GM19397 (cell line): ENCODE results near the gene HOXB9.

Source experiments
- ATAC-seq: cut with Tn5 transposase; IDR thresholded peaks from one replicate; pipeline ENCODE4 v1.9.1; 2021; ENCODE audit warnings: mild to moderate bottlenecking, moderate library complexity; ENCODE audit not compliant: unreplicated experiment

HOXB9 gene

DNA sequence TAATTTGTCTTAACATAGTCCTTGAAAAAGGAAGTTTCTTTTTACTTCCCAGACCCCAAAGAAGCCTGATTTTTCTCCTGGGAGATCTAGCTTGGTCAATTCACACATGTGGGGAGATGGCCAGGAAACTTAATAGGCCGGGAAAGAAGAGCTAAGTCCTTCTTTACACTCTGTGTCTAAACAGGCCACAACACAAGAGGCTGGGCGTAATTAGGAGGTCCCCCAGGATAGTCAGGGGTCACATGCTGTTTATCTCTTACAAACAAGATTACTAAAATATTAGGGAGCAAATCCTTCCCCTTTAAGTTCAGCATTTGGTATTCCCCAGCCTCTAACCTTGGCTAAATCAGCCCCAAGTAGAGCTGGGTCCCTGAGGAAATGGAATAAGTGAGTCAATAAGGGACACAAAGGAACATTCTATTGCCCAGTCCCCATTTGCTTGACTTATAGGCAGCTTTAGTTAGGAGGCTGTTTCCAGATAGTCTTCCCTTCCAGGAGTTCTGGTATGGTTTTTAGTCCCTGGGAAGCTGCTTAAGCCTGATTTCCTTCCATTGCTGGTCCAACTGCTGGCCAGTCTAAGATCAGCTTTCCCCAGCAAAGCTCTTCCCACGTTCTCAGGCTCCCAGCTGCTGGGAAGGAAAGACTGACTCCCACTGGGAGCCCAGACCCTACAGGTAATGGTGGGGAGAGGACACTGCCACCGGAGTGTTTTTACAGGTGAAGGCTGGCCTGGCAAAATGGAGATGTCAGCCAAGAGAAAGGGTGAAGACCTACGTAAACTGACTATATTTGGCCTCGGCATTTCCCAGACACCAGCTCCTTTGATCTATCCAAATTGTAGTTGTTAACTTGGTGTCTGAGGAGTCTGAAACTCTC lies 14.1 kb upstream of the HOXB9 start:
- ATAC-seq = no peak

GRCh38 chr17:48639136-48639535 lies 13.0 kb upstream of the HOXB9 start:
- no peak for ATAC-seq

DNA sequence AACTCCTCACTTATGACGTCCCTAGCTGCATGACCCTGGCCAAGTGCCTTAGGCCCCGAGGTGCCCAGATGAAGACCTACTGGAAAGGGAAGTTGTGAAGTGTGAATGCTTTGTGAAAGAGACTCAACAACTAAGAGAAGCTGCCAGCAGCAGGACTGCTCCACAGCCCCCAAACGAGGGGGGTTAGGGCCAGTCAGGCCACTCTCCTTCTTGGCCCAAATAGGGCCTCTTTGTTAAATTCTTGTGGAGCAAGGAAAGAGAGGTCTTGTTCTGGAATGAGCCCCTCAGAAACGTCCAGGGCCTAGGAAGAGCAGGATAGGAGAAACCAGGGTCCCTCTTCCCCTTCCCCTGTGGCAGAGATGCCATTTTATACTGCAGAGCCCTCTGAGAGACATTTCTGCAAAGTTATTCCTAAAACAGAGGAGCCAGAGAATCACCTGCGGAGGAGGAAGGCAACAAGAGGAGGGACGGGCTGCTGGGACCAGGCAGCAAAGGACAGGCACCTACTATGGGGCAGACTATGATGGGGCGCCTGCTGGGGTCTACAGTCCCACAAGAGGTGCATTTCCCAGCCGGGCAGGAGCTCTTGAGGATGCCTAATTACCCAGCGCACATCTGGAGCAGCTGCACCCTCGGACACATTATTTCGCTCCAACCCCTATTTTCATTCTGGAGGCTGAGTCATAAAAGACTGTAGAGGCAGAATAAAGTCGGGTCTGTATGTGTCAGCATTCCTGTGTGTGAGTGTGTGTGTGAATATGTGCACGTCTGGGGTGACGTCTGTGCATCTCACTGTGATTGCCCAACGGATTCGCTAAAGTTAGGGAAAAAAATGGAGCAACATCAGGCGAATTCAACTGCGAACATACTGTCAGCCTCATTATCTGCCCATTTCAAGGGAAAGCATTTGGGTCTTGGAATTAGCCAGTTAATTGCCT lies 11.4 kb upstream of the HOXB9 start:
- ATAC-seq = no peak

- no peak for ATAC-seq
Observed at GRCh38 chr17:48636177-48637018, 10.2 kb upstream of the HOXB9 start.

- ATAC-seq = no peak
Observed at GRCh38 chr17:48634493-48635208, 8.5 kb upstream of the HOXB9 start.

GRCh38 chr17:48633266-48633677 lies 7.1 kb upstream of the HOXB9 start:
- no peak for ATAC-seq

- ATAC-seq = no peak
Observed at GRCh38 chr17:48632579-48633265, 6.6 kb upstream of the HOXB9 start.

DNA sequence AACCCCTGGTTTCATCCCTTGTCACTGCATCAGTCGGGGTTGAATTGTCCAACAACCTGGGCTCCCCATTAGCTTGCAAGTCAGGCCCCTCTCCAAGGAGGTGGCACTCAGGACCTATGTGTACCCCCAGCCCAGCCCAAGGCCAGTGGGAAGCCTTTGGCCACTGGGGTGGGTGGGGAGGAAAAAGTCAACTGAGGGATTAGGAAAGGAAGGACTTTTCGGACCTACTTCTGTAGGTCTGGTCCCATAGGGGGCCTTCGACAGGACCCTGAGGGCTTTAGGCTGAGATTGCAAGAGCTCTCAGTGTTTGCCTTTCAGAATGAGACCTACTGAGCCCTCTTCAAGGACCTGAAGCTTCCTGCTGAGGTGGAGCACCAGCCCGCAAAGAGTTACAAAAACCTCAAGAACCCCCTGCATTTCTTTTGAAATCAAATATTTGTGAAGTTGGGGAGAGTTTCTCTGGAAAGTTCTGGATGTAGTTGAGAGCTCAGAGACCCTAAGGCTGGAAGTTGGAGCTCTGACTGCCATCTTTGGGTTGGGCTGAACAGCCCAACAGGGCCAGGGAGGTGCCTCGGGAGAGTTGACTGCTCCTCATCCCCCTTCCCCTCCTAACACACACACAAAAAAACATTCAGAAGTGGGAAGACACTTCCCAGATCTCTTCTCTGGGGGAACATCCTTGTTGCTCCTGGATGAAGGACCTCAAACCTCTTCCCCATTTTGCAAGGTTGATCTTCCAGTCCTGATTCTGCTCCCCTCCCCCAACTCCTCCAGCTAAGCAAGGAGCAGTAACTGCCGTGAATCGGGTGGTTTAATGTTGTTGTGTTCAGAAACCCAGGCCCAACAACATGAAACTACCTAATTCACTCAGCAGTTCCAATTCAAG lies 5.8 kb upstream of the HOXB9 start:
- ATAC-seq = no peak

DNA sequence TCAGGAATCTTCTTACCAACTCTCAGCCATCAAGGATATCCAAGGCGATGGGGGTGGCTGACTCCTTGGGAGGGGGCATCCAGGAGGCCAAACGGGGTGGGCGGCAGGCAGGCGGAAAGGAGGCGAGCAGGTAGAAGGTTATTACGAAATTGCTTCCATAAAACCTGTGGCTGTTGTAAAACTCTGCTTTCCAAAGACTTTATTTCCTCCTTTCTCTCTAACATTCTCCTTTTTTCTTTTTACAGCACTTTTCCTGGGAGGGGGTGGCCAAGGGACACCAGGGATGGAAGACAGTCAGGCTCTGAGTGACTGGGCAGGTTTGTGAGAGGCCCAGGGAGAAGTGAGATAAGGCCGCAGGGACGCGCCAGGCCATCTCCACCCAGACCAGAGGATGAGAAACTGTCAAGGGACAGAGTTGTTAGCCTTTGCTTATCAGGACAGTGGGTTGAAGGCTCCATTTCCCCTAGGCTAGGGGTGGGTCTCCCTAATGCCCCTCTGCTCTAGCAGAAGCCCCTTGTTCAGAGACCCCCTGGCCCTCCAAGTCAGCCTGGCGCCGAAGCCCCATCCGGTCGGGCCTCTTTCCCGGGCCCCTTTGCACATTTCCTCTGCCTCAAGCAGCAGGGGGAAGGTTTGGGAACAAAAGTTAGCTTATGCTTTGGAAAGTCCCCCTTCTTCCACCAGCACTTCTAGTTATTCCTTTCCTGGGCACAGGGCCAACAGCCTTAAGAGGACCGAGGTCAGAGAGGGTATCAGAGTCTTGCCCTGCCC lies 5.0 kb upstream of the HOXB9 start:
- no peak for ATAC-seq

DNA sequence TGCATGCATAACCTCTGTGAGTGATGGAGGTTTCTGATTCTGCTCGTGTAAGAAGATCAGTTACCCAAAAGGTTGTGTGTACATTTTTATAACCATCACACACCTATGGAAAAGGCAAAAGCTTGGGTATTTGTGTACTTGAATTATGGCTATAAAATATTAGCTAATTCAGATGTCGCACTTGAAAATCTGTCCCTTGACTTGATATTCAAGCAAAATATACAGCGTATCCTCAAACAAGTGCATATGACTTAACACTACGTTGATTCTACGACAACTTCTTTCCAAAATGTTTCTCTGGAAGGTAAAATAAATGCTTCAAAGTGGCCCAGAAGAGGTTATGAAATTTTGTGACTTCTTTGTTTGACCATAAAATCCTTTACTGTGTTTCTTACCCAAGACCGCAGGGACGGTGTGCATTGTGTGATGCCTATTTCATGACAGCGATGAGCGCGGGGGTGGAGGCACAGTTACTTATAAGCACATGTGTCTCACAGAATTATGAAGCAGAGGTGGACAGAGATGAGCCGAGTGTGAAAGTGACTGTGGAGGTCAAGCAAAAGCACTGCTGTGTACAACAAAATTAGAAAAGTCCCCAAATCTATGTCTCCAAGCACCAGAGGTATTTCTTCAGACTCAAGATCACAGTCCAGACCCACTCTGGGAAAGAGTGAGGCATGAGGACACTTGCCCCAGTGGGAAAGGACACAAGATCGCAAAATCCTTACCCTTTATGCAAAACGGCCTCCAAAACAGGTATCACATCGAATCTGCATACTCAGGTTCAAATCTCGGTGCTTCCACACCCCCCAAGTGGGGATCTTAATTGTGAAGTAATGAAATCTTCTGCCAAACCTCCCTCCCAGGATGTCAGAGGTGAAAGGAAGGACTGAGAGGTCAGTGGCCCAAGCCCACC lies 4.1 kb upstream of the HOXB9 start:
- ATAC-seq = no peak

- ATAC-seq = no peak
Observed at GRCh38 chr17:48629411-48629759, 3.2 kb upstream of the HOXB9 start.

- no peak for ATAC-seq
Observed at GRCh38 chr17:48628649-48629410, 2.7 kb upstream of the HOXB9 start.

GRCh38 chr17:48627623-48628521 lies 1.7 kb upstream of the HOXB9 start:
- ATAC-seq = no peak

- no peak for ATAC-seq
Observed at GRCh38 chr17:48627118-48627597, 1.0 kb upstream of the HOXB9 start.
